Measurements from ENCODE around the gene SUSD6.
"Not testable (repeated sequence)": the region's sequence is repeated elsewhere in the genome, so short reads cannot be mapped to it uniquely, and the experiment has no call there.

The SUSD6 gene

GRCh38 chr14:69693801-69694729, 82.7 kb downstream of the SUSD6 start:
- no peak for DNase-seq (ENCODE audit: low read depth in 2 of 3, low spot score in 1 of 3)

- no peak for DNase-seq (ENCODE audit: low read depth in 2 of 3, low spot score in 1 of 3)
Observed at GRCh38 chr14:69694730-69695281, 83.4 kb downstream of the SUSD6 start.

GRCh38 chr14:69695322-69696203, 84.2 kb downstream of the SUSD6 start:
- DNase-seq (ENCODE audit: low read depth in 2 of 3, low spot score in 1 of 3), result no peak

- DNase-seq (ENCODE audit: low read depth in 2 of 3, low spot score in 1 of 3), result no peak
Observed at GRCh38 chr14:69696204-69696527, 84.8 kb downstream of the SUSD6 start.

- no peak for DNase-seq (ENCODE audit: low read depth in 2 of 3, low spot score in 1 of 3)
Observed at GRCh38 chr14:69696633-69697557, 85.5 kb downstream of the SUSD6 start.

GRCh38 chr14:69698572-69698971, 87.2 kb downstream of the SUSD6 start:
- DNase-seq (ENCODE audit: low read depth in 2 of 3, low spot score in 1 of 3), result no peak

GRCh38 chr14:69699243-69699642, 87.8 kb downstream of the SUSD6 start:
- not testable (repeated sequence) for DNase-seq (ENCODE audit: low read depth in 2 of 3, low spot score in 1 of 3)

GRCh38 chr14:69699748-69700303, 88.4 kb downstream of the SUSD6 start:
- DNase-seq (ENCODE audit: low read depth in 2 of 3, low spot score in 1 of 3), result no peak

GRCh38 chr14:69700575-69700974, 89.2 kb downstream of the SUSD6 start:
- no peak for DNase-seq (ENCODE audit: low read depth in 2 of 3, low spot score in 1 of 3)

- DNase-seq (ENCODE audit: low read depth in 2 of 3, low spot score in 1 of 3), result no peak
Observed at GRCh38 chr14:69701291-69701690, 89.9 kb downstream of the SUSD6 start.

- DNase-seq (ENCODE audit: low read depth in 2 of 3, low spot score in 1 of 3), result no peak
Observed at GRCh38 chr14:69701857-69702256, 90.5 kb downstream of the SUSD6 start.

- DNase-seq (ENCODE audit: low read depth in 2 of 3, low spot score in 1 of 3), result no peak
Observed at GRCh38 chr14:69703047-69704039, 91.9 kb downstream of the SUSD6 start.

- no peak for DNase-seq (ENCODE audit: low read depth in 2 of 3, low spot score in 1 of 3)
Observed at GRCh38 chr14:69704319-69704718, 92.9 kb downstream of the SUSD6 start.

GRCh38 chr14:69705706-69706105, 94.3 kb downstream of the SUSD6 start:
- DNase-seq (ENCODE audit: low read depth in 2 of 3, low spot score in 1 of 3), result no peak

- no peak for DNase-seq (ENCODE audit: low read depth in 2 of 3, low spot score in 1 of 3)
Observed at GRCh38 chr14:69708049-69708448, 96.7 kb downstream of the SUSD6 start.

- no peak for DNase-seq (ENCODE audit: low read depth in 2 of 3, low spot score in 1 of 3)
Observed at GRCh38 chr14:69708586-69709560, 97.5 kb downstream of the SUSD6 start.

- DNase-seq (ENCODE audit: low read depth in 2 of 3, low spot score in 1 of 3), result no peak
Observed at GRCh38 chr14:69710378-69710777, 99.0 kb downstream of the SUSD6 start.

- no peak for DNase-seq (ENCODE audit: low read depth in 2 of 3, low spot score in 1 of 3)
Observed at GRCh38 chr14:69711065-69711464, 99.7 kb downstream of the SUSD6 start.
